HL-60/S4 treated with retinoic acid at 250 ng/mL for 4 days and 3 days (cell line): ENCODE data around the gene SPSB4.

Experiments used
- in situ Hi-C: fragments of 300-500 bp; cut with MboI; formaldehyde crosslinking; loops from 2 replicates; pipeline ENCODE4 v1.7.0; 2022; ENCODE audit warnings: low sequenced_read_pairs

The SPSB4 gene

DNA sequence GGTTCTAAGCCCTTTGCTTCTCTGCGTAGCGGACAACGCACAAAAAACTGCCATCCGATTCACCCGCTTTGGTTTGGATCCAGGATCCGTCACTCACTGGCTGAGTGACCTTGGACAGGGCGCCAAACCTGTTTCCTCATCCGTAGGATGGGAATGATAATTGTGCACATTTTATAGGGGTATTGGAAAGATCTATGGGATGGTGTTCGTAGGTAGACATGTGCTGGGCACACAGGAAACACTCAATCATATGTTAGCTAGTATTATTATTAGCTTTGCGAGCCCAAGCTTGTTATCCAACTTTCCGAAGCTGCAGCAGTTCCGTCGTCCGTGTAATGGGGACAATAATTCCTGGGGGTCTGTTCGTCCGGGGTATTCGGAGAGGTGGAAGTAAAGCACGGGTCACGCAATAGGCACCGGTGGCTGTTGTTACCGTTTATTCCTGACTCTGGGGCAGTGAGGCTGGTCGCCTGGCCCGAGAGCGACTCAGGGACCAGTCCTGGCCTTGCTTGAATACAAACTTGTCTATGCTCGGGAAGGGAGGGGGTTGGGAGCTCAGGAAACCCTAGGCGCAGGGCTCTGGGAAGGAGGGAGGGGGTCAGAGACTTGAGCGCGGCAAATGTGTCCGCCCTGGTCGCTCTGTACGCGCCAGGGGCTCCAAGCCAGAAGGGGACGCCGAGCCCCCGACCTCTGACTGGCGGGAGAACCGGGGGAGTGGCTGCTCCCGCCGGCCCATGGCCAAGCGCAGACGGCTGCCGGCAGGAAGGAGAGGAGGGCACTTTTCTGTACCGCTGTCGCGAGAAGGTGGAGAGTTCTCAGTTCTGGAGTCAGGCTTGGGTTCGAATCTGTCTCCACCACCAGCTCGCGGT lies 1.3 kb downstream of the SPSB4 start:
- in situ Hi-C loops: no loop called here

GRCh38 chr3:141055136-141055535 lies 4.0 kb downstream of the SPSB4 start:
- in situ Hi-C loops: no loop called here

- in situ Hi-C loops: no loop called here
Observed at GRCh38 chr3:141055536-141056445, 4.6 kb downstream of the SPSB4 start.

GRCh38 chr3:141056751-141057171 lies 5.6 kb downstream of the SPSB4 start:
- in situ Hi-C loops: no loop called here

DNA sequence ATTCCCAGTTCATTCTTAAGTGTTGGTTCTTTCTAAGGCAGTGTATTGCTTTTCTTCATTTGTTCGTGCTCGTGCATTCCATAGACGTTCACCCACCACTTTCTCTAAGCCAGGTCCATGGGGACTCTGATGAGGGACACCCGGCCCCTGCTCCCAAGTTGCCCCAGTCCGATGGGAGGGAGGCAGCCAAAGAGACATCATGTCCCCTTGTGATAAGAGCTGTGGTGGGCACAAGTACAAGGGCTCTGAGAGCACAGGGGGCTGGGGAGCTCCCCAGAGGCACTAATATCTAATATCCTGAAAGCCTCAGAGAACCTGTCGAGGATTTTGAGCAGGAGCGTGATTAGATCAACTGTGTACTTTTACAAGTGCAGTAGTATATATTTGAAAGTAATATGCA lies 6.3 kb downstream of the SPSB4 start:
- in situ Hi-C loops: no loop called here

GRCh38 chr3:141057946-141058800 lies 7.0 kb downstream of the SPSB4 start:
- in situ Hi-C loops: no loop called here

GRCh38 chr3:141058996-141059395 lies 7.8 kb downstream of the SPSB4 start:
- in situ Hi-C loops: no loop called here

- in situ Hi-C loops: no loop called here
Observed at GRCh38 chr3:141059816-141060215, 8.7 kb downstream of the SPSB4 start.

DNA sequence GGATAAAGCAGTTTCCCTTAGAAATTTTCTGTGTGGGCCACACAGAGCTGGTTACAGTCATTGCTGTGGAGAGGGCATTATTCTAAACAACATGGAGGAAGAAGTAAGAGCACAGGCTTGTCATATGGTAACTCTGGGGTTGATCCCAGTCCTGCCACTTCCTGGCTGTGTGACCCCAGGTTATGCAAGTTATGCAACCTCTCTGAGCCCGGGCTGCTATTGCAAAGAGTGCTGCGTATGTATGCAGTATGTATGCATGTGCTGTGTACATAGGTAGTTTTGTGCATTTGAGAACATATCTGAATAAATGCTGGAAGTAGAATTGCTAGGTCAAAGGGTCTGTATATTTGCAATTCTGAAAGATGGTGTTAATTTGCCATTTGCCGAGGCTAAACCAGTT lies 9.2 kb downstream of the SPSB4 start:
- in situ Hi-C loops: no loop called here

GRCh38 chr3:141063831-141064230 lies 12.7 kb downstream of the SPSB4 start:
- in situ Hi-C loops: no loop called here

GRCh38 chr3:141064255-141064926 lies 13.2 kb downstream of the SPSB4 start:
- in situ Hi-C loops: no loop called here

DNA sequence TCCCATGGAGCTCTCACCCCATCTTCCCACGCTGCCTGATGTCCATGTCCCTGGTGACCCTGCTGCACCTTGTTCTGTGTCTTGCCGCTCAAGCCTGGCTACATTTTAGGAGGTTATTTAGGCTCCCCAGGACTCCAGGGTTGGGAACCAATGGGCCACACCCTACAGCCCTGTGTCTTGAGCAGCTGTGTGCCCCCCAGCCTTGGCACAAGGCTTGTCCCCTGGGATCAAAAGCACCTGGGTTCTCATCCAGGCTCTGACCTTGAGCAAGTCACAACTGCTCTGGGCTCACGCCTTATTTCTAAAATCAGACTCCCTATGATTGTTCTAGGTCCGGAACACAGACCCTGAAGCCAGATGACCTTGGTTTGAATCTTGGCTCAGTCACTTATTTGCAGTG lies 14.1 kb downstream of the SPSB4 start:
- in situ Hi-C loops: no loop called here

DNA sequence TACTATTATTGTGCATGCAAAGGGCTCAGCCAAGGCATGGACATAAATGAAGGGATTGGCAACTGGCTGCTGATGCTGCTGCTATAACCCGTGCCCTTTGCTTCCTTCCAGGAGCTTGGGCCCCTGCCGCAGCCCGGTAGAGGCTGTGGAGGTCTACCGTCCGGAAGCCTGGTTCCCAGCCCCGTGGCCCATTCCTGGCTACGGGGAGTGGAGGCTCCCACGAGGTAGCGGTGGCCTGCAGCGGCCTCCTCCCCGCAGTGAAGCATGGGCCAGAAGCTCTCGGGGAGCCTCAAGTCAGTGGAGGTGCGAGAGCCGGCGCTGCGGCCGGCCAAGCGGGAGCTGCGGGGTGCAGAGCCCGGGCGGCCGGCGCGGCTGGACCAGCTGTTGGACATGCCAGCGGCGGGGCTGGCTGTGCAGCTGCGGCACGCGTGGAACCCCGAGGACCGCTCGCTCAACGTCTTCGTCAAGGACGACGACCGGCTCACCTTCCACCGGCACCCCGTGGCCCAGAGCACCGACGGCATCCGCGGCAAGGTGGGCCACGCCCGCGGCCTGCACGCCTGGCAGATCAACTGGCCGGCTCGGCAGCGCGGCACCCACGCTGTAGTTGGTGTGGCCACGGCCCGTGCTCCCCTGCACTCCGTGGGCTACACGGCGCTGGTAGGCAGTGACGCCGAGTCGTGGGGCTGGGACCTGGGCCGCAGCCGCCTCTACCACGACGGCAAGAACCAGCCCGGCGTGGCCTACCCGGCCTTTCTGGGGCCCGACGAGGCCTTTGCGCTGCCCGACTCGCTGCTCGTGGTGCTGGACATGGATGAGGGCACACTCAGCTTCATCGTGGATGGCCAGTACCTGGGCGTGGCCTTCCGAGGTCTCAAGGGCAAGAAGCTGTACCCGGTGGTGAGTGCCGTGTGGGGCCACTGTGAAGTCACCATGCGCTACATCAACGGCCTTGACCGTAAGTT lies 15.0 kb downstream of the SPSB4 start:
- in situ Hi-C loops: no loop called here

DNA sequence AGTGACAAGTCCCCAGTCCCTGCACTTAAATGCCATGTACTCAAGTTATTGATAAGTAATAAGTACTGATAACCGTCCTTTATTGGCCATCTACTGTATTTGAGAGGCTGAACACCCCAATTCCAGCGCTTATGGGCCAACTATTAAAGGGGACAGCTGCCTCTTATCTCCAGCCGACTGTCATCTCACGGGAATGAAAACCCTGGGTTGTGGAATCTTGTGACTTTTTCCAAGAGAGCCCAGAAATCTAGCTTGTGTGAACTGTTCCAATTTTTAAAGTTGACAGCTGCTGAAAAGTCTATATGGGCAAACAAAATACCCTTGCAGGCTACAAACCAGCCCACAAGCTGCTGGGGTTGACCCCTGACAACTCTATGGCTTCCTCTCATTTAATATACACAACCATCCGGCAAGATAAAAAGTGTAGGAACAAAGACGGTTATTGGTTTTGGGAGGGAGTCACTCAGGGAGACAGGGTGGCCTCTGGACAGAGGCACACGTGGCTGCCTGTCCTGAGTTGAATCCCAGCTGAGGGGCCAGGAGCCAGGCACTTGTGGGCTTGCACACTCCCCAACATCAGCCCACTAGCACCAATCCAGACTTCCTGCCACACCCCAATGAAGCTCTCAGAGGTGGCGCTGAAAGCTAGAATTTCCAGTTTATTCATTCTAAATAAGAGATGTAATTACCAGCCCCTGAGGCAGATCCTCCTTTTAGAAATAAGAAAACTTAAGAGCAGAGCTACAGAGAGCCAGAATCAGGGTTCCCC lies 16.2 kb downstream of the SPSB4 start:
- in situ Hi-C loops: no loop called here

DNA sequence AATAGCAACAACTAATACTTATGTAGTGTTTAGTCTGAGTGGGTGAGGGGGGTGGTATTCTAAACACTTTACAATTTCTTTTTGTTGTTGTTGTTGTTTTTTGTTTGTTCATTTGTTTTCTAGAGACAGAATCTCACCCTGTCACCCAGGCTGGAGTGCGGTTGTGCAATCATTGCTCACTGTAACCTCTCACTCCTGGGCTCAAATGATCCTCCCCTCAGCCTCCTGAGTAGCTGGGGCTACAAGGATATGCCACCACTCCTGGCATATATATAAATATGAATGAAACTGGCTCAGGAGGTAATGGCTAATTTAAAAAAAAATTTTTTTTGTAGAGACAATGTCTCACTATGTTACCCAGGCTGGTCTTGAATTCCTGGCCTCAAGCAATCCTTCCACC lies 19.1 kb downstream of the SPSB4 start:
- in situ Hi-C loops: no loop called here

GRCh38 chr3:141070727-141071357 lies 19.7 kb downstream of the SPSB4 start:
- in situ Hi-C loops: no loop called here

GRCh38 chr3:141071681-141072260 lies 20.6 kb downstream of the SPSB4 start:
- in situ Hi-C loops: no loop called here

- in situ Hi-C loops: no loop called here
Observed at GRCh38 chr3:141072950-141073349, 21.8 kb downstream of the SPSB4 start.
